PC-9 (cell line): Measurements from ENCODE around the gene PAK6. TPM values are rescaled to one million over a fixed set of nuclear protein-coding genes. Genes with fewer than 3 reads are reported as not detected.

Experiments used
- BruUV-seq: library from RNA; stranded (reverse); fragments of 400-500 nt; replicated peaks from 2 replicates; lab custom pipeline; 2021; lab: Mats Ljungman, UMichigan
- CTCF ChIA-PET: fragments of 300-600 bp; sonication (Branson Sonifier 250); formaldehyde crosslinking; loops from one replicate; lab custom pipeline; 2022; ENCODE audit warnings: antibody characterized with exemption; lab: Charles Lee
- POLR2A ChIA-PET: fragments of 300-600 bp; sonication (Branson Sonifier 250); formaldehyde crosslinking; loops from one replicate; lab custom pipeline; 2022; ENCODE audit warnings: antibody characterized with exemption; ENCODE audit not compliant: unreplicated experiment; lab: Charles Lee
- DNase-seq, 2 experiments: peaks; one replicate each; pipeline versions ENCODE4 v3.0.0 to v3.0.0-alpha.2; 2015 to 2022; ENCODE audit warnings: mixed read lengths in 1 of 2
- H2AFZ ChIP-seq: fragments of 200-600 bp; sonication (generic); 2 replicates; pipeline ENCODE4 v1.8.1; 2017; ENCODE audit warnings: antibody characterized with exemption
- H3F3A ChIP-seq: fragments of 200-600 bp; sonication (generic); 2 replicates; pipeline ENCODE4 v1.8.1; 2017; ENCODE audit warnings: antibody characterized with exemption, mild to moderate bottlenecking, low read depth; ENCODE audit not compliant: insufficient read depth
- H3K27ac ChIP-seq: fragments of 200-600 bp; sonication (generic); 2 replicates; pipeline ENCODE4 v1.6.1; 2016; ENCODE audit warnings: mixed run types
- H3K27me3 ChIP-seq: fragments of 200-600 bp; sonication (generic); 2 replicates; pipeline ENCODE4 v1.6.1; 2016; ENCODE audit warnings: low read depth, mixed run types; ENCODE audit not compliant: insufficient read depth
- H3K36me3 ChIP-seq: fragments of 200-600 bp; sonication (generic); 2 replicates; pipeline ENCODE4 v1.6.1; 2016; ENCODE audit warnings: low read depth, mixed run types
- H3K4me1 ChIP-seq: fragments of 200-600 bp; sonication (generic); replicated peaks from 2 replicates; pipeline ENCODE4 v1.6.1; 2016; ENCODE audit warnings: mixed run types; ENCODE audit not compliant: insufficient read depth
- H3K4me2 ChIP-seq: fragments of 200-600 bp; sonication (generic); 2 replicates; pipeline ENCODE4 v1.6.1; 2017; ENCODE audit warnings: mixed run types
- H3K4me3 ChIP-seq: fragments of 200-600 bp; sonication (generic); 2 replicates; pipeline ENCODE4 v1.6.1; 2016; ENCODE audit warnings: mixed run types
- H3K79me2 ChIP-seq: fragments of 200-600 bp; sonication (generic); 2 replicates; pipeline ENCODE4 v1.6.1; 2017; ENCODE audit warnings: low read depth, mixed run types
- H3K9me2 ChIP-seq: fragments of 200-600 bp; sonication (generic); 2 replicates; pipeline ENCODE4 v1.8.1; 2017; ENCODE audit warnings: mild to moderate bottlenecking; ENCODE audit not compliant: insufficient read depth
- H3K9me3 ChIP-seq: fragments of 200-600 bp; sonication (generic); 2 replicates; pipeline ENCODE4 v1.8.1; 2016; ENCODE audit warnings: low read depth; ENCODE audit not compliant: insufficient read depth
- H4K20me1 ChIP-seq: fragments of 200-600 bp; sonication (generic); 2 replicates; pipeline ENCODE4 v1.8.1; 2017; ENCODE audit not compliant: insufficient read depth
- EZH2 ChIP-seq: fragments of 200-600 bp; sonication (generic); IDR thresholded peaks from 2 replicates; pipeline ENCODE4 v1.8.0; 2017; ENCODE audit warnings: antibody characterized with exemption, low read depth
- intact Hi-C: fragments of 100-400 bp; cut with micrococcal nuclease; formaldehyde crosslinking; loops from one replicate; pipeline ENCODE4 v1.10.0; 2022; ENCODE audit not compliant: unreplicated experiment
- total RNA-seq: library from RNA; stranded (reverse); gene quantifications from 2 replicates; pipeline ENCODE4 v1.2.3, GENCODE V29; 2021
- TF ChIP-seq, protein P1 (sequence below): fragments of 200-600 bp; sonication (generic); conservative IDR thresholded peaks from 2 replicates; pipeline ENCODE4 v1.6.1; 2017; ENCODE audit warnings: mixed run types, antibody characterized with exemption, mild to moderate bottlenecking, moderate library complexity

Gene PAK6
- total RNA-seq, 1 experiment from 2014 or later: 10.7 TPM

DNA sequence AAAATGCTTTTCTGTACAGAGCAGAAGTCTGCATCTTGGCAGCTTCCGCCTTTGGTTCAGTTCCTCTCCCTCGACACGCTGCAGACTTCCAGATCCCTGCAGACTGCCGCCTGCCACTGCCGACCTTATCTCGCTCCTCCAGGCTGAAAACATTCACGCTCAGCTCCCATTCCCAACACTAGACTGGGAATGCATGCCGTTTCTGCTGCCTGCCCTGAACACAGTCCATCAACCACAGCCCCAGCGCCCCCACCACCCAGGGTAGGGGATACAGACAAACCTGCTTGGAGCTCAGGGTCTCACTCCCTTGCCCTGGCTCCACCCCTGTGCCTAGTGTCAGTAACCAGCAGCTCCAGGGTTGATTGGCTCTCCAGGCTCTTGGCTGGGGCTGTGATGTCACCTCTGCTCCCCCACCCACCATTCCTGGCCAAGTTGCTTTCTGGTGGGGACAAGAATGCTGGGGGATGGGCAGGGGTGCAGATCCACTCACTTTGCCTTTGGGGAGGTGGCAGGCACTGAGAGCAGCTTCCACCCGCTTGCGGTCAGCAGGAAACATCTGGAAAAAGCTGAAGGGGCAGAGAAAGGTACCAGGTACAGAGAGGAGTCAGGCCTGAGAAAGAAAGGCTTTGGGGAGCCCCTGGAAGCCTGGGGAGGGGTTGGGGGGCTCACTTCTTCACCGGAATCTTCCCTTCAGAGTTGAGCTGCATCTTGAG, 62.8 kb downstream of the PAK6 start:
- no peak for DNase-seq
- no peaks in the 10 kb centered on the region for H3K4me1 ChIP-seq
- no peaks in the 10 kb centered on the region for H3F3A ChIP-seq
- H3K27ac ChIP-seq: no peak overlapping the region
- no peak overlapping the region for H3K4me2 ChIP-seq
- H3K9me3 ChIP-seq: no peaks in the 10 kb centered on the region
- H3K79me2 ChIP-seq: no peaks in the 10 kb centered on the region
- H3K36me3 ChIP-seq: no peaks in the 10 kb centered on the region
- no peak overlapping the region for H2AFZ ChIP-seq
- no peaks in the 10 kb centered on the region for H3K9me2 ChIP-seq
- no peak overlapping the region for H3K4me3 ChIP-seq
- intact Hi-C loops: no loop called here
- no TSS peak for BruUV-seq
- H4K20me1 ChIP-seq: no peaks in the 10 kb centered on the region
- ChIA-PET CTCF (no interaction called here), POLR2A (no interaction called here)
- TF ChIP-seq EZH2: no peak
- no peaks in the 10 kb centered on the region for H3K27me3 ChIP-seq

DNA sequence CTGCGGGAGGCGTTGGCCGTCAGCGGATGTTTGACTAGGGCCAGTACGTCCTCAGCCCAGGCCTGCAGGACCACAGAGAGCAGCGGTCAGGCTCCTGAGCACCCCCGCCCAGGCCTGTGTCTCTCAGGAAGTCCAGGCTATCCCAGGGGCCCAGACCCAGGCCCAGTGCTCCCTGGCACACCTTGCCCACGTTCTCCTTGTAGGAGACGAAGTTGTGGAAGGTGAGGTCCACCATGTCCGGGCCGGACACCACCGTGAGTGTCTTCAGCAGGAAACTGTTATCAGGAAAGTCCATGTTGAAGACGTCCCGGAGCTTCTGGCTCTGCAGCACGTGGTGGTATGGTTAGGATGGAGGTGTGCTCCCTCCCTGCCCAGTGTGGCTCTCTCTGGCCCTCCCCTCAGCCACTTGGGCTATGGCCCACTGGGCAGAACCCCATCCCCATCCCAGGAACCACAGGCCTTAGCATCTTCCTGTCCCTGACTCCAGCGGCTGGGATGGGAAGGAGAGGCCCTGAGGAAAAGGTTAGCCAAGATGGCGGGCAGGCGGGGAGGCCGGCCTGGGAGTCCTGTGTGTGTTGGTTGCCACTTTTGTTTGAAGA, 63.5 kb downstream of the PAK6 start:
- H3K36me3 ChIP-seq: no peaks in the 10 kb centered on the region
- H4K20me1 ChIP-seq: no peaks in the 10 kb centered on the region
- DNase-seq: no peak
- intact Hi-C loops: no loop called here
- H3K9me3 ChIP-seq: no peaks in the 10 kb centered on the region
- POLR2A ChIA-PET: no interaction called here
- no peaks in the 10 kb centered on the region for H3F3A ChIP-seq
- H3K27ac ChIP-seq: no peak overlapping the region
- no peaks in the 10 kb centered on the region for H3K9me2 ChIP-seq
- TF ChIP-seq EZH2: no peak
- TF ChIP-seq, protein P1, sequence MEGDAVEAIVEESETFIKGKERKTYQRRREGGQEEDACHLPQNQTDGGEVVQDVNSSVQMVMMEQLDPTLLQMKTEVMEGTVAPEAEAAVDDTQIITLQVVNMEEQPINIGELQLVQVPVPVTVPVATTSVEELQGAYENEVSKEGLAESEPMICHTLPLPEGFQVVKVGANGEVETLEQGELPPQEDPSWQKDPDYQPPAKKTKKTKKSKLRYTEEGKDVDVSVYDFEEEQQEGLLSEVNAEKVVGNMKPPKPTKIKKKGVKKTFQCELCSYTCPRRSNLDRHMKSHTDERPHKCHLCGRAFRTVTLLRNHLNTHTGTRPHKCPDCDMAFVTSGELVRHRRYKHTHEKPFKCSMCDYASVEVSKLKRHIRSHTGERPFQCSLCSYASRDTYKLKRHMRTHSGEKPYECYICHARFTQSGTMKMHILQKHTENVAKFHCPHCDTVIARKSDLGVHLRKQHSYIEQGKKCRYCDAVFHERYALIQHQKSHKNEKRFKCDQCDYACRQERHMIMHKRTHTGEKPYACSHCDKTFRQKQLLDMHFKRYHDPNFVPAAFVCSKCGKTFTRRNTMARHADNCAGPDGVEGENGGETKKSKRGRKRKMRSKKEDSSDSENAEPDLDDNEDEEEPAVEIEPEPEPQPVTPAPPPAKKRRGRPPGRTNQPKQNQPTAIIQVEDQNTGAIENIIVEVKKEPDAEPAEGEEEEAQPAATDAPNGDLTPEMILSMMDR: no peak
- BruUV-seq: no TSS peak
- no peaks in the 10 kb centered on the region for H3K79me2 ChIP-seq
- H3K4me1 ChIP-seq: no peaks in the 10 kb centered on the region
- H3K27me3 ChIP-seq: no peaks in the 10 kb centered on the region
- CTCF ChIA-PET: no interaction called here
- H3K4me3 ChIP-seq: no peak overlapping the region
- H3K4me2 ChIP-seq: no peak overlapping the region
- no peak overlapping the region for H2AFZ ChIP-seq

DNA sequence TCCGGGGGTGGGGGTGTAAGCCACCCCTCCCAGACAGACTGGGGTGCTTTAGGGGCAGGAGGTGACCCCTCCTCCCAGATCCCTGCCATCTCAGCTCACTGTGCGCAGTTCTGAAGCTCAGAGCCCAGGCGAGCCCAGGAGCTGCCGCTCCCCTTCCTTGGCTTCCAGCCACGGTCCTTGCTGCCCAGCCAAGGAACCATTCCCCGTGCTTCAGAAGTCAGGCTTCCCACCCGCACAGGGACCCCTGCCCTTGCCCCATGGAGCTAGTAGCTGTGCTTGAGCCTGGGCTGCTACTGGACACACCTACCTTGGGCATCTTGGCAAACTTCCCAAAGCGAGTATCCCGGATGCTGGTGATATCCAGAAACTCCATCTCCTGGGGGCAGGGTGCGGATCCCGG, 64.1 kb downstream of the PAK6 start:
- Histone ChIP-seq H3K79me2 (no peaks in the 10 kb centered on the region), H3K4me2 (no peak overlapping the region), H3K27me3 (no peaks in the 10 kb centered on the region), H3K9me2 (no peaks in the 10 kb centered on the region), H3F3A (no peaks in the 10 kb centered on the region), H4K20me1 (no peaks in the 10 kb centered on the region), H3K27ac (no peak overlapping the region), H3K4me1 (no peaks in the 10 kb centered on the region), H3K4me3 (no peak overlapping the region), H3K9me3 (no peaks in the 10 kb centered on the region), H2AFZ (no peak overlapping the region), H3K36me3 (no peaks in the 10 kb centered on the region)
- DNase-seq: no peak
- TF ChIP-seq, protein P1: no peak
- no peak for TF ChIP-seq EZH2
- no TSS peak for BruUV-seq
- ChIA-PET POLR2A (no interaction called here), CTCF (no interaction called here)
- intact Hi-C loops: no loop called here
